HepG2 (cell line): ENCODE data around the gene MAJIN. TPM values are rescaled to one million over a fixed set of nuclear protein-coding genes. Genes with fewer than 3 reads are reported as not detected.

Experiments
- ATAC-seq: fragments of 200-7000 bp; cut with Tn5 transposase; 3 replicates; pipeline ENCODE4 v1.9.1; 2020; ENCODE audit warnings: mild to moderate bottlenecking, moderate library complexity
- BruUV-seq: library from RNA; stranded (reverse); fragments of 400-500 nt; replicated peaks from 2 replicates; lab custom pipeline; 2021; lab: Mats Ljungman, UMichigan
- CTCF ChIA-PET: fragments of 300-600 bp; formaldehyde crosslinking; extraction: SDS; loops from one replicate; lab custom pipeline; 2021; ENCODE audit warnings: low total read pairs, inconsistent platforms, low intra/inter-chr PET ratio; lab: Yijun Ruan, JAX
- POLR2A ChIA-PET: fragments of 350-600 bp; sonication (Branson Sonifier 250); formaldehyde crosslinking; loops from one replicate; lab custom pipeline; 2020; ENCODE audit warnings: antibody characterized with exemption, inconsistent platforms; lab: Yijun Ruan, JAX
- DNase-seq: peaks from one replicate; pipeline ENCODE4 v3.0.0-alpha.2; 2015; ENCODE audit warnings: low spot score
- FAIRE-seq: peaks from 3 replicates; lab custom pipeline; 2011; peaks lifted over from hg19 to GRCh38; lab: Jason Lieb, UNC
- H2AFZ ChIP-seq: one replicate; pipeline ENCODE4 v1.6.1; 2011; ENCODE audit warnings: low read length, inconsistent platforms
- H3K27ac ChIP-seq: fragments of 300-600 bp; 3 replicates; pipeline ENCODE4 v1.8.0; 2011; ENCODE audit warnings: mixed run types, mild to moderate bottlenecking, mixed read lengths, low read length, inconsistent platforms; ENCODE audit not compliant: insufficient read depth; ENCODE audit errors: extremely low read length
- H3K27me3 ChIP-seq, 2 experiments: fragments of 200-600 bp in 1 of 2; 2 replicates in 1 of 2; 3 replicates in 1 of 2; pipeline versions ENCODE4 v1.6.0 to v1.8.0; 2011; ENCODE audit warnings: low read length in 2 of 2, mild to moderate bottlenecking in 2 of 2, moderate library complexity in 2 of 2, inconsistent platforms in 1 of 2; ENCODE audit not compliant: insufficient read depth in 2 of 2, control insufficient read depth in 1 of 2
- H3K36me3 ChIP-seq, 2 experiments: fragments of 200-600 bp in 1 of 2; replicated peaks in 1 of 2; 2 replicates in 1 of 2; 3 replicates in 1 of 2; pipeline versions ENCODE4 v1.5.1 to v1.8.0; 2011; ENCODE audit warnings: low read length in 2 of 2, inconsistent platforms in 1 of 2; ENCODE audit not compliant: insufficient read depth in 2 of 2, control insufficient read depth in 1 of 2
- H3K4me1 ChIP-seq: 2 replicates; pipeline ENCODE4 v1.5.1; 2012; ENCODE audit warnings: low read length, inconsistent platforms; ENCODE audit not compliant: insufficient read depth
- H3K4me2 ChIP-seq: 2 replicates; pipeline ENCODE4 v1.6.0; 2011; ENCODE audit warnings: low read depth, low read length, inconsistent platforms
- H3K4me3 ChIP-seq, 3 experiments: fragments of 200-600 bp in 1 of 3; sonication (generic), shearing (Covaris generic) in 1 of 3; replicated peaks in 1 of 3; 2 replicates each; pipeline ENCODE4 v1.5.1; 2011 to 2016; ENCODE audit warnings: low read length in 3 of 3, inconsistent platforms in 2 of 3, low read depth in 2 of 3, mild to moderate bottlenecking in 2 of 3, control low read depth in 1 of 3, mixed read lengths in 1 of 3; ENCODE audit not compliant: insufficient read depth in 1 of 3
- H3K79me2 ChIP-seq: one replicate; pipeline ENCODE4 v1.6.1; 2011; ENCODE audit warnings: low read length, inconsistent platforms; ENCODE audit not compliant: insufficient read depth
- H3K9ac ChIP-seq: 2 replicates; pipeline ENCODE4 v1.6.0; 2011; ENCODE audit warnings: mild to moderate bottlenecking, low read depth, low read length, inconsistent platforms; ENCODE audit not compliant: insufficient read depth
- H3K9me3 ChIP-seq: 2 replicates; pipeline ENCODE4 v1.5.1; 2012; ENCODE audit warnings: mild to moderate bottlenecking, low read length
- H4K20me1 ChIP-seq: 2 replicates; pipeline ENCODE4 v1.6.0; 2011; ENCODE audit warnings: inconsistent platforms, mild to moderate bottlenecking, low read length, moderate library complexity; ENCODE audit not compliant: insufficient read depth
- AHR ChIP-seq: IDR thresholded peaks from 2 replicates; pipeline ENCODE4 v1.6.1; 2018; ENCODE audit warnings: missing genetic modification reagents, missing compliant biosample characterization
- CBX5 ChIP-seq: sonication (generic); formaldehyde crosslinking; IDR thresholded peaks from 2 replicates; pipeline ENCODE4 v1.4.0; 2020; ENCODE audit warnings: missing genetic modification reagents, borderline replicate concordance
- HNRNPL ChIP-seq: fragments of 200-400 bp; formaldehyde crosslinking; IDR thresholded peaks from 2 replicates; pipeline ENCODE4 v1.6.1; 2017; ENCODE audit warnings: mild to moderate bottlenecking, low read depth, low read length
- NR2F6 ChIP-seq, 2 experiments: IDR thresholded peaks; 2 replicates each; pipeline ENCODE4 v1.6.1; 2016; ENCODE audit warnings: antibody characterized with exemption in 1 of 2, mild to moderate bottlenecking in 1 of 2
- SYNCRIP ChIP-seq: fragments of 200-400 bp; formaldehyde crosslinking; IDR thresholded peaks from 2 replicates; pipeline ENCODE4 v1.6.1; 2018; ENCODE audit warnings: mild to moderate bottlenecking, low read depth, low read length; ENCODE audit not compliant: insufficient read depth
- ZBTB20 ChIP-seq: sonication (generic); formaldehyde crosslinking; IDR thresholded peaks from 2 replicates; pipeline ENCODE4 v1.8.1; 2023; ENCODE audit warnings: missing genetic modification reagents, low read depth, mild to moderate bottlenecking, borderline replicate concordance
- ZNF224 ChIP-seq: sonication (generic); formaldehyde crosslinking; IDR thresholded peaks from 2 replicates; pipeline ENCODE4 v1.5.0; 2020; ENCODE audit warnings: mild to moderate bottlenecking, missing genetic modification reagents
- ZNF629 ChIP-seq: sonication (generic); formaldehyde crosslinking; conservative IDR thresholded peaks from 2 replicates; pipeline ENCODE4 v1.5.0; 2020; ENCODE audit warnings: missing genetic modification reagents
- WGBS: methylation state at CpG from one replicate; pipeline ENCODE4 v1.1.6; 2017; ENCODE audit warnings: low lambda C conversion rate; 5-methylcytosine and 5-hydroxymethylcytosine counted together
- in situ Hi-C: cut with HindIII; loops from 2 replicates; pipeline ENCODE4 v1.10.0; 2017; ENCODE audit warnings: low pct_unique_long_range_greater_than_20kb; ENCODE audit not compliant: extremely low pct_ligation_motif_present
- intact Hi-C: fragments of 100-400 bp; cut with micrococcal nuclease; formaldehyde crosslinking; loops from one replicate; pipeline ENCODE4 v1.10.0; 2022; ENCODE audit not compliant: unreplicated experiment
- polyA plus RNA-seq, 8 experiments: library from polyadenylated mRNA; depleted of rRNA in 3 of 8; stranded (reverse) in 7 of 8; unstranded in 1 of 8; fragments of >200 nt; fragmentation: Illumina TruSeq in 4 of 8; extraction: Trizol in 4 of 8; gene quantifications; 2 replicates each; pipeline versions ENCODE4 v1.2.1 to v1.2.3, GENCODE V29; 2011 to 2016; ENCODE audit warnings: low read depth in 4 of 8, missing spikeins in 1 of 8, mixed read lengths in 1 of 8; ENCODE audit not compliant: insufficient read depth in 1 of 8
- total RNA-seq, 5 experiments: library from RNA; depleted of rRNA; stranded (reverse); fragments of >200 nt; fragmentation: Illumina TruSeq; extraction: Trizol; gene quantifications; 2 replicates each; pipeline ENCODE4 v1.2.3, GENCODE V29; 2016; ENCODE audit warnings: low read depth in 1 of 5
- TF ChIP-seq, protein P1 (sequence below): sonication (generic); formaldehyde crosslinking; IDR thresholded peaks from 2 replicates; pipeline ENCODE4 v1.5.0; 2020; ENCODE audit warnings: mild to moderate bottlenecking, missing genetic modification reagents
- TF ChIP-seq, protein P2 (sequence below): IDR thresholded peaks from 2 replicates; pipeline ENCODE4 v1.6.1; 2016; ENCODE audit warnings: low read depth, control low read depth
- TF ChIP-seq, protein P3 (sequence below): sonication (generic); formaldehyde crosslinking; IDR thresholded peaks from 2 replicates; pipeline ENCODE4 v1.4.0; 2020; ENCODE audit warnings: low read depth, missing genetic modification reagents
- TF ChIP-seq, protein P4 (sequence below): IDR thresholded peaks from 2 replicates; pipeline ENCODE4 v1.6.1; 2018; ENCODE audit warnings: missing genetic modification reagents, mild to moderate bottlenecking, missing compliant biosample characterization

The MAJIN gene
- total and polyA plus RNA-seq, 2 of the 13 experiments (the other 11 are each of a cell fraction or from before 2014, with no cell fraction given) = not detected

DNA sequence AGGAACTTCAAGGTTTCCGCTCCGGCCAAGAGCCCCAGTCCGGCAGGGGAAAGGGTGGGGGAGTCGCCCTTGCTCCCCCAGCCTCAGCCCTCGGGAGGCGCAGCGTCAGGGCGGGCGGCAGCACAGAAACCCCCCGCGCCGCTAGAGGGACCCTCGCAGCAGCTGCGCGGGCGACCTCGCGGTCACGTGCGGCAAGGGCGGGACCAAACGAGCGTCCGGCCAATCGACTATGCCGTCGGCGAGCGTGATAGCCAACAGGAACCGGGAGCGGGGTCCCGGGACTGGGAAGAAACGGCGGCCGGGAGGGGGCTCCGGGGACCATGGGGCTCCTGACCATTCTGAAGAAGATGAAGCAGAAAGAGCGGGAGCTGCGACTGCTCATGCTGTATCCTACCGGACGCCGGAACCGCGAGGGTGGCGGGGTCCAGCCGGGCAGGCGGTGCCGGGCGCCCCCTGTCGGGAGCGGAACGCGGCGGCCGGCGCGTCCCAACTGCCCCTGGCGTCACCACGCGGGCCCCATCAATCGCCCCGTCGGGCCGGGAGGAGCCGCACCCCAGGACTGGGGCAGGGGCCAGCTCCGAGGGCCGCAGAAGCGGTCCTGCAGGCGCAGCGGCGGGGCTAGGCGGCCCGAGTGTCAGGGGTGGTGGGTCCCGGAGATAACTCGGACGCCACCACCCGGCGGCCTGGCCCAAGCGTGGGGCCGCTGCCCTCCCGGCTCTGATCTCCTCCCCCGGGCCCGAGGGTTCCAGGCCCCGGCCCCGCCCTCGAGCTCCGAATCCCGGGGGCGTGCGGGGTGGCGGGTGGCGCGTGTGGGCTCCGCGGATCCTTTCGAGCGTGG lies 42.2 kb upstream of the MAJIN start, which contains the start of gene ARL2:
Gene ARL2, plus strand, starts transcription at position 273 of the 838 bp plus-strand sequence. Its CDS starts 48 bp downstream, at position 321.
- FAIRE-seq (peak; percentile 66), DNase-seq (peak; percentile 88), ATAC-seq (peak; percentile 88)
- Histone ChIP-seq H3K4me3 (peak within 1 kb of the TSS; percentile 77 to 81 (median 80)), H3K27me3 (no peaks in the 10 kb centered on the region), H3K9me3 (no peaks in the 10 kb centered on the region), H3K36me3 (no peaks in the 10 kb centered on the region), H3K9ac (peak within 1 kb of the TSS; percentile 68), H2AFZ (no peak within 1 kb of the TSS), H3K4me1 (peaks cover 34% of the 10 kb centered on the region), H4K20me1 (no peaks in the 10 kb centered on the region), H3K4me2 (peak within 1 kb of the TSS; percentile 80), H3K79me2 (no peaks in the 10 kb centered on the region), H3K27ac (peak within 1 kb of the TSS; percentile 72)
- intact Hi-C loops = loop anchor here (1.0 to 2.0 kb wide), 3 partner anchors 55 to 167 kb away; no protein-coding TSS in a partner anchor
- in situ Hi-C loops = no loop called here
- 0% methylated on average over 2 of the region's 96 CpGs for WGBS
- ChIA-PET CTCF (interaction anchor here (1.1 to 1.9 kb wide), 10 partner anchors 12 to 167 kb away, joined by 3 to 9 read pairs (median 4); partner anchors contain the start of genes BATF2, SNX15 and ZNHIT2), POLR2A (interaction anchor here (0.6 to 3.2 kb wide), 23 partner anchors 10 to 235 kb away, joined by 3 to 42 read pairs (median 5); partner anchors contain the start of genes BATF2, CAPN1, FAU and GPHA2)
- TSS peak; percentile 73 for BruUV-seq
- TF ChIP-seq CBX5 (CRISPR knock-in tag) = no peak; the same call in 1 of the 2 replicates
- TF ChIP-seq ZNF224 (CRISPR knock-in tag) = peak; percentile 56; the same call in 1 of the 2 replicates
- TF ChIP-seq ZNF629 (CRISPR knock-in tag) = no peak
- TF ChIP-seq AHR = 0 out of 2 replicates have a peak, but pooled peaks have one; percentile 3
- TF ChIP-seq, protein P1, sequence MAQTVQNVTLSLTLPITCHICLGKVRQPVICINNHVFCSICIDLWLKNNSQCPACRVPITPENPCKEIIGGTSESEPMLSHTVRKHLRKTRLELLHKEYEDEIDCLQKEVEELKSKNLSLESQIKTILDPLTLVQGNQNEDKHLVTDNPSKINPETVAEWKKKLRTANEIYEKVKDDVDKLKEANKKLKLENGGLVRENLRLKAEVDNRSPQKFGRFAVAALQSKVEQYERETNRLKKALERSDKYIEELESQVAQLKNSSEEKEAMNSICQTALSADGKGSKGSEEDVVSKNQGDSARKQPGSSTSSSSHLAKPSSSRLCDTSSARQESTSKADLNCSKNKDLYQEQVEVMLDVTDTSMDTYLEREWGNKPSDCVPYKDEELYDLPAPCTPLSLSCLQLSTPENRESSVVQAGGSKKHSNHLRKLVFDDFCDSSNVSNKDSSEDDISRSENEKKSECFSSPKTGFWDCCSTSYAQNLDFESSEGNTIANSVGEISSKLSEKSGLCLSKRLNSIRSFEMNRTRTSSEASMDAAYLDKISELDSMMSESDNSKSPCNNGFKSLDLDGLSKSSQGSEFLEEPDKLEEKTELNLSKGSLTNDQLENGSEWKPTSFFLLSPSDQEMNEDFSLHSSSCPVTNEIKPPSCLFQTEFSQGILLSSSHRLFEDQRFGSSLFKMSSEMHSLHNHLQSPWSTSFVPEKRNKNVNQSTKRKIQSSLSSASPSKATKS (CRISPR knock-in tag) = no peak
- TF ChIP-seq, protein P2, sequence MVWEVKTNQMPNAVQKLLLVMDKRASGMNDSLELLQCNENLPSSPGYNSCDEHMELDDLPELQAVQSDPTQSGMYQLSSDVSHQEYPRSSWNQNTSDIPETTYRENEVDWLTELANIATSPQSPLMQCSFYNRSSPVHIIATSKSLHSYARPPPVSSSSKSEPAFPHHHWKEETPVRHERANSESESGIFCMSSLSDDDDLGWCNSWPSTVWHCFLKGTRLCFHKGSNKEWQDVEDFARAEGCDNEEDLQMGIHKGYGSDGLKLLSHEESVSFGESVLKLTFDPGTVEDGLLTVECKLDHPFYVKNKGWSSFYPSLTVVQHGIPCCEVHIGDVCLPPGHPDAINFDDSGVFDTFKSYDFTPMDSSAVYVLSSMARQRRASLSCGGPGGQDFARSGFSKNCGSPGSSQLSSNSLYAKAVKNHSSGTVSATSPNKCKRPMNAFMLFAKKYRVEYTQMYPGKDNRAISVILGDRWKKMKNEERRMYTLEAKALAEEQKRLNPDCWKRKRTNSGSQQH = no peak
- TF ChIP-seq SYNCRIP = no peak
- TF ChIP-seq, protein P3, sequence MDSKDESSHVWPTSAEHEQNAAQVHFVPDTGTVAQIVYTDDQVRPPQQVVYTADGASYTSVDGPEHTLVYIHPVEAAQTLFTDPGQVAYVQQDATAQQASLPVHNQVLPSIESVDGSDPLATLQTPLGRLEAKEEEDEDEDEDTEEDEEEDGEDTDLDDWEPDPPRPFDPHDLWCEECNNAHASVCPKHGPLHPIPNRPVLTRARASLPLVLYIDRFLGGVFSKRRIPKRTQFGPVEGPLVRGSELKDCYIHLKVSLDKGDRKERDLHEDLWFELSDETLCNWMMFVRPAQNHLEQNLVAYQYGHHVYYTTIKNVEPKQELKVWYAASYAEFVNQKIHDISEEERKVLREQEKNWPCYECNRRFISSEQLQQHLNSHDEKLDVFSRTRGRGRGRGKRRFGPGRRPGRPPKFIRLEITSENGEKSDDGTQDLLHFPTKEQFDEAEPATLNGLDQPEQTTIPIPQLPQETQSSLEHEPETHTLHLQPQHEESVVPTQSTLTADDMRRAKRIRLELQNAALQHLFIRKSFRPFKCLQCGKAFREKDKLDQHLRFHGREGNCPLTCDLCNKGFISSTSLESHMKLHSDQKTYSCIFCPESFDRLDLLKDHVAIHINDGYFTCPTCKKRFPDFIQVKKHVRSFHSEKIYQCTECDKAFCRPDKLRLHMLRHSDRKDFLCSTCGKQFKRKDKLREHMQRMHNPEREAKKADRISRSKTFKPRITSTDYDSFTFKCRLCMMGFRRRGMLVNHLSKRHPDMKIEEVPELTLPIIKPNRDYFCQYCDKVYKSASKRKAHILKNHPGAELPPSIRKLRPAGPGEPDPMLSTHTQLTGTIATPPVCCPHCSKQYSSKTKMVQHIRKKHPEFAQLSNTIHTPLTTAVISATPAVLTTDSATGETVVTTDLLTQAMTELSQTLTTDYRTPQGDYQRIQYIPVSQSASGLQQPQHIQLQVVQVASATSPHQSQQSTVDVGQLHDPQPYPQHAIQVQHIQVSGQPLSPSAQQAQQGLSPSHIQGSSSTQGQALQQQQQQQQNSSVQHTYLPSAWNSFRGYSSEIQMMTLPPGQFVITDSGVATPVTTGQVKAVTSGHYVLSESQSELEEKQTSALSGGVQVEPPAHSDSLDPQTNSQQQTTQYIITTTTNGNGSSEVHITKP (CRISPR knock-in tag) = peak; percentile 42; the same call in 1 of the 2 replicates
- no peak for TF ChIP-seq ZBTB20 (CRISPR knock-in tag)
- no peak for TF ChIP-seq HNRNPL
- TF ChIP-seq, protein P4, sequence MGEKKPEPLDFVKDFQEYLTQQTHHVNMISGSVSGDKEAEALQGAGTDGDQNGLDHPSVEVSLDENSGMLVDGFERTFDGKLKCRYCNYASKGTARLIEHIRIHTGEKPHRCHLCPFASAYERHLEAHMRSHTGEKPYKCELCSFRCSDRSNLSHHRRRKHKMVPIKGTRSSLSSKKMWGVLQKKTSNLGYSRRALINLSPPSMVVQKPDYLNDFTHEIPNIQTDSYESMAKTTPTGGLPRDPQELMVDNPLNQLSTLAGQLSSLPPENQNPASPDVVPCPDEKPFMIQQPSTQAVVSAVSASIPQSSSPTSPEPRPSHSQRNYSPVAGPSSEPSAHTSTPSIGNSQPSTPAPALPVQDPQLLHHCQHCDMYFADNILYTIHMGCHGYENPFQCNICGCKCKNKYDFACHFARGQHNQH (CRISPR knock-in tag) = no peak
- no peak for TF ChIP-seq NR2F6 (IDR thresholded peaks at IDR 0.05)
- peak; percentile 43; the same call in 1 of the 2 replicates for TF ChIP-seq NR2F6 (CRISPR knock-in tag; IDR thresholded peaks at IDR 0.05)
